ENCODE results near the gene CELF4. TPM values are rescaled to one million over a fixed set of nuclear protein-coding genes. Genes with fewer than 3 reads are reported as not detected.

The CELF4 gene
- total RNA-seq = 0.13 and 0.25 TPM in 2 replicates

DNA sequence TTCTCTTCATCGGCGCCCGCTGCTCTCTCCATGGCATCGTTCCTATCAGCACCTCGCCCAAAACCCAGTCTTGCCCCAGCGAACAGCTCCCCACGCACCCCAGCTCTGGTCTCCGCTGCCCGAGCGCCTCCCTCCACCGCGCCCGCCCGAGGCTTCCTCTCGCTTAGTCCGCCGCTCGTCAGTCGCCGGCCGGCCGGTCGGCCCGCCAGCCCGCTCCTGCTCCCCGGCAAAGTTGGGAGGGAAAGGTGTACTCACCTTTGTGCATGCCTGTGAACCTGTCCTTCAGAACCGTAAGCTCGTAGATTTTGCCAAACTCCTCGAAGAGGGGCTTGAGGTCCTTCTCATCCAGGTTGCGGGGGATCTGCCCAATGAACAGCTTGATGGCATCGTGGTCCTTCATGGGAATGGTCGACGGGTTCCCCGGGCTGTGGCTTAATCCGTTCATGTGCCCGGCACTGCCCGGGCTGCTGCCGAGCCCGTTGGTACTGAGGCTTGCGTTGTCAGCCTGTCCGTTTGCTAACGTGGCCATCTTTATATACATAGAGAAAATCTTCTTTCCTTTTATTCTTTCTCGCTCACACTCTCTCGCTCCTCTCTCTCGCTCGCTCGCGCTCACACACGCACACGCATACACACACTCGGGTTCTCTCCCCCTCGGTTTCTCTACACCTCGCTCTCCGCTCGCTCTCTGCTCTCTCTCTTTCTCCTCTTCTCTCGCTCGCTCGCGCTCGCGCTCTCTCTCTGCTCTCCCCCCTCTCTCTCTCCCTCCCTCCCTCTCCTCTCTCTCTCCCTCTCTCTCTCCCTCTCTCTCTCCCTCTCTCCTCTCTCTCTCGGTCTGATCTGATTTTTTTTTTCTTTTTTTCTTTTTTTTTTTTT lies at the start of gene CELF4:
TSS of gene CELF4 (minus strand) at position 698 of the 876 bp plus-strand sequence.
- peak in 1 of 2 donors; percentile 15 for DNase-seq (ENCODE audit: low read depth in 2 of 2)

DNA sequence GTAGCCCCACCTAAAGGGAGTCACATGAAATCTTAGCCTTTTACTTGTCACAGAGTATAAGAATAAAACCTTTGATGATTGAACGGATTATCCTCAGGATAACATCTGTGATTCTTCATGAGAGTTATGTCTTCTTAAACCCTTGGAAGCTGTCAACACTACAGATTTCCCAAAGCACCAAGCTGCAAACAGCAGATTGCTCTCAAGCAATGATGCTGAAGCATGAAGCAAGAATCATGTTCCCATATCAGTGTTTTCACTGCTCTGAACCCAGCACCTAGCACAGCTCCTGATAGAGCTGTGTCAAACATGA lies 47.6 kb upstream of the CELF4 start:
- DNase-seq (ENCODE audit: low read depth in 2 of 2) = no peak

DNA sequence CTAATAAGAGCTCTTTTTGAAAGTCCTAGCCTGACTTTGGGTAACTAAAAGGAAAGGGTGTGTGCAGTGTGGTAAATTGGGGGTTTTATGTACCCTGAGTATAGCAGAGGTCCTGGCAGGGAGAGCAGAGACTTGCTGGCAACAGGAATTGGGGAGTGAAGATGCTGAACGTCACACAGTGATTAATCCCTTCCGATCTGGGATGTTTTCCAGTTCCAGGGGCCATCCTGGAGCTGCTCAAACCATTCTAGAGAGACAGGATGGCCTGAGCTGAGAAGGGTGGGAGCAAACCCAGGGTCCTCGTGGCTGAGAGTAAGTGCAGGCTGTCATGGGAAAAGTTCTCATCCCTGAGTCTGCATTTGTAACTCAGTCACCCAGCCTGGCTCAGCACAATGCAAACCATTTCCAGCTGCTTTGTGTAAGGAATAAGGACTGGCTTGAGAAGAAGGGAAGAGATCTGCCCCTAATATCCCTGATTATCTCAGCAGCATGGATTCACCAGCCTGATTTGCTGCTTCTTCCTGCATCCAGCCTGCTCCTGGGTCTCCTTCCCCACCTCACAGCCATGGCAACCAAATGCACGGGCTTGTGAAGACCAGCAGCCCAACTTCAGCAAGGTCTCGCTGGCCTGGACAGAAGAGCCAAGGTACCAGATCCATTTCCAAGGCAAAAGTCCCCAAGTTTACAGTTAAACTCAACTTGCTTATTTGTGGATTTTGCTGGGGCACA lies 47.1 kb upstream of the CELF4 start:
- DNase-seq (ENCODE audit: low read depth in 2 of 2) = peak in 1 of 2 donors; percentile 14

DNA sequence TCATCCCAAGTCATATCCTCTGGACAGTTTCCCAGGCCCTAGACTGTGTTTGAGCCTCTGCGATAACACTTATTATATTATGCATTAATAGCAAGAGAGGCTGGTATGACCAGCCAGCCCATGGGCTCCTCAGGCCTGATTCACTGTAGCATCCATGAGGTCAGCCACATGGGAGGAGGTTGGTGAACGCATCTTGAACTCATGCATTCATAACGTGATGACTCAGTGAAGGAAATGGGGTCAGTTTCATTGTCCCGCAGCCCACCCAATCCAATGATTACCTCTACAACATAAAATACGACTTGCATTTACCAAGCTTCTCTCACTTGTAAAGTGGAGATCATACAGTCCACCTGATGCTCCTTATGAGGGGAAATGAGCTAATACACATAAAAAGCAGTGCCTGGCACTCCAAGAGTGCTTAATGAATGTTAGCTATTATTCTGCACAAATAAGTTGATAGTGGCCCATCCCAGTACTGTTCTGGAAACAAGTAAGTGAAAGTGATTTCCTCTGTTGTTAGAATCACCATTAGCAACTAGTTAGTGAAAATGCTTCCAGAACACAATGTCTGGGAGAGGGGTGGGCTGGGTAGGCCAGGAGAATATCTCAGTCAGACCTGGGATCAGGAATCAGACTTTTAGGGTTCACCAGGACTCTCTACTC lies 46.1 kb upstream of the CELF4 start:
- DNase-seq (ENCODE audit: low read depth in 2 of 2) = peak in 1 of 2 donors; percentile 18

DNA sequence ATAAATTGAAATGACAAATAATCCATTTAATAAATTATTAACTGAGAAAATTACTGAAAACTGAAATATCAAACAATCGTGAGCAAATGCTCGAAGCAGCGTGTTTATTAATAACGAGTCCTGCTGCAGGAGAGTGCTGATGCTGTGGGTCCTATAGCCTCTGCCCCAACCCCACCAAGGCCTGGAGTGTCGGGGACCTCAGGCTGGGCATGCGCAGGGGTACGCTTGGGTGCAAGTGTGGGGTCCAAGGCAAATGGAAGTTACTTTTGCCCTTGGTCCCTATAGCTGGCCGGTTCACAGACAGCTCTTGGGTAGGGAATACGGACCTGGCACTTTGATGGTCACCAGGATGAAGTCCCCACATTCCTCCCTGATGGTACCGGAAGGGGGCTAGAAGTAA lies 43.3 kb upstream of the CELF4 start:
- no peak for DNase-seq (ENCODE audit: low read depth in 2 of 2)

DNA sequence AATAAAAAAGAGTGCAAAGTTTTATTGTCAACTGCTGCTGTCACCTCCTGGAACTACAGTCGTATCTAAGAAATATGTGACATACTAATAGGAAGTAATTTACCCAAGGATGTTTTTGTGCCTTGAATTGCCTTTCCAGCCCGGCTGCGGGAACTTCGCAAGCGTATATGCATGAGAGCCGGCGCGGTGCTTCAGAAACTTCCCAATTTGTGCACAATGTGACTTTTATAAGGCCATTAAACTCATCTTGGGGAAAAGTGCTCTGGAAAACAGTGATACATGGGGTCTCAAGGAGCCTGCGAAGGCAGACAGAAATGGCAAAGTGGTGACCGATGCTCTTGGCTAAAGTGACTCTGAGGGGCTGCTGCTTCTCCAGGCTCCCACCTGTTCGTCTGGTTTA lies 41.7 kb upstream of the CELF4 start:
- no peak for DNase-seq (ENCODE audit: low read depth in 2 of 2)

DNA sequence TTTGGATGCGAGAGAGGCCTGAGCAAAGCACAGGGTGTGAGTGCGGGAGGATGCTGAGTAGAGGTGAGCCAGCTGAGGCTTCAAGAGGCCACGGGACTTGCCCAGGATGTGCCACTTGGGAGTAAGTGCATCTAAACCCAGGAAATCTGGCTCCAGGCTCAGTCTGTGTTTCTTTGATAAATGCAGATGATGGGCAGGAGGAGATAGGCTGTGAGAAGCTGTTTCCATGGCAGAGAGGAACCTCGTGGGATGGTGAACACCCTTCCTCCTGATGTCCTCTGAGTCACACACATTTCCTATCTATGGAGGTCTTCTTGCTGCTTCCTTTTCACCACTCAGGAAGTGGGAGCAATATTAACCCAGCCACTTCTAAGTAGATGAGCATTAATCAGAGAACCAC lies 38.4 kb upstream of the CELF4 start:
- DNase-seq (ENCODE audit: low read depth in 2 of 2) = peak in 1 of 2 donors; percentile 22

DNA sequence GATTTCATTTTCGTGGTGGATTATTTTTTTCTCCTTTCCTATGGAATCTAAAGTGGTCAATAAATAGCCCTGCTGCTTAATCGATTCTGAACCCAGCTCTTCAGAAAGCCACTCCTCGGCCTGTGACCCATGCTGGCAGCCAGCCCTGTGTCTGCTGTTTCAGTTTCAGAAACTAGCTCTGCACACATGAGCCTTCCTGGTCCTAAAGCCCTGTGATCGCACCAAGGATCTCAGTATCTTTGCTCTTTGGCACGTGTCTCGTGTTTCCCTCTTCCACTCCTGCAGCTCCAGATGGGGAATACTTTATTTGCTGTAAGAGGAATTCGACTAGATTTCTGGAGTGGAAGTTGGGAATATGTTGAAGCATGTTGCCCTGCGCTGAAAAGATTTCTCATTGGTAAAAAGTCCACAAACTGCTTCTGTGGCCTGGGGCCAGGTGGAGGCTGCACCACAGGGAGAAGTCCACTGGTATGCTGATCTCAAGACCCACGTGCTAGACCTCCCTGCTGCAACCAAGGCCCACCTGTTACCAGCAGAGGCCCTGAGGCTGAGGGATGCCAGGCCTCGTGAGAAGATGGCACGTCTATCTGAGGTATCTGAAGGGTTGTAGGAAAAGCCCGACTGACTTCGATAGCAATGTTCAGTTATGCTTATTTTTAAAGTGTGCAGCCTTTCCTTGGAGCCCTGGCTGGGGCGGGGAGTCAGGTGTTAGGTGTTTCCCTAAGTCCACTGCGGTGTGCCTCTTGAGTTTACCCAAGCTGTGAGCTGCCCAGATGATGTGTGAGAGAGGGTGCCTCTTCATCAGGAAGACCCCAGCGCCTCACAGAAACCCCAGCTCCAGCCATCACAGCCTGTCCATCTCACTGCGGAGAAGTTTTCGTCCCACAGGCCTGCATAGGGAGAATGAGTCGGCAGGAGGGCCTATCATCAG lies 33.6 kb upstream of the CELF4 start:
- no peak for DNase-seq (ENCODE audit: low read depth in 2 of 2)

DNA sequence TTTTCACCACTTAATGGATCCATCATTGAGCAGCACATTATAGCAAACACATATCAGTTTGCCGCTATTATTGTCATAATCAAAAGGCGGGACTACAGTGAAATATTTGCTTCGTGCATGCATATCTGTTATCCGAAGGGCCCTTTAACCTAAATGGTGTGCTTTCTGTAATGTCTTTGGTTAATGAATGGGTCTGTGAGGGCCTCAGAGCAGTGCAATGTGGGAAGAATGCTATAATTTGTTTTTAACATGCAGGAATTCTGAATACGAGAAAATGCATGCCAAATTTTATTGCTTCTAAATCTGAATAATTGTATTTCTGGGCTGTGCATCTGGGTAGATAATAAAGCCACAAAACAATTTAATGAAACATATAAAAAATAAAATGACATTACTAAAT lies 32.8 kb upstream of the CELF4 start:
- DNase-seq (ENCODE audit: low read depth in 2 of 2) = no peak

DNA sequence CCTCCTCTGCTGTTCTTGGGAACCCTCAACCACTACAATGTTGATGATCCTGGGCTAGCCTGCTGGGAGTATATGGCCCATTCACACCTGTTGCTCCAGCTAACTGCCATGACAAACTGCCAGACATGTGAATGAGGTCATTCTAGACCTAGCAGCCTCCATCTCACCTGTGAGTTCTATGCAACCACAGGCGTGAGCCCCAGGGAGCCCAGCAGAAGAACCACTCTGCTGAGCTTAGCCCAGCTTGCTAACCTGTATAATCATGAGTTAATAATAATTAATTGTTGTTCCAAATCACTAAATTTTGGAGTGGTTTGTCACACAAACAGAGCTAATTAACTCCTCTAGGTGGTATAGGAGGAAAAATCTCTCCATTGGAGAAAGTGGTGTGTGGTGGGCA lies 24.7 kb upstream of the CELF4 start:
- no peak for DNase-seq (ENCODE audit: low read depth in 2 of 2)

DNA sequence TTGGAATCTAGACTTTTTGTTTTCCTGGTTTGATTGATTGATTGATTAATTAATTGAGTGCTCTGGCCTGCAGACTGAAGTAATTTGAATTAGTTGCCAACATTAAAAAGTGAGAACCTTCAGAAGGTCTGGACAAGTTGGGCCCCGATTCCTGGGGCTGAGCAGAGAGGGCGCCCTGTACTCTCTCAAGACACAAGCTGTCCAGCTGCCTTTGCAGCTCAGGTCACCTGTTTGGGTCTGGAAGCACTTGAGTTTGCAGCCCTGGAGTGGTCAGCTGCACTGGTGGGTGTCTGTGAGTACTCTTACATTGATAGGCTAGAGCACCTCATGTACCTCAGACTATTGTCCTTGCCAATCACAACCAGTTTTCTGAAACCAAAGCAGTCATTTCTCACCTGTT lies 22.7 kb upstream of the CELF4 start:
- DNase-seq (ENCODE audit: low read depth in 2 of 2) = no peak

DNA sequence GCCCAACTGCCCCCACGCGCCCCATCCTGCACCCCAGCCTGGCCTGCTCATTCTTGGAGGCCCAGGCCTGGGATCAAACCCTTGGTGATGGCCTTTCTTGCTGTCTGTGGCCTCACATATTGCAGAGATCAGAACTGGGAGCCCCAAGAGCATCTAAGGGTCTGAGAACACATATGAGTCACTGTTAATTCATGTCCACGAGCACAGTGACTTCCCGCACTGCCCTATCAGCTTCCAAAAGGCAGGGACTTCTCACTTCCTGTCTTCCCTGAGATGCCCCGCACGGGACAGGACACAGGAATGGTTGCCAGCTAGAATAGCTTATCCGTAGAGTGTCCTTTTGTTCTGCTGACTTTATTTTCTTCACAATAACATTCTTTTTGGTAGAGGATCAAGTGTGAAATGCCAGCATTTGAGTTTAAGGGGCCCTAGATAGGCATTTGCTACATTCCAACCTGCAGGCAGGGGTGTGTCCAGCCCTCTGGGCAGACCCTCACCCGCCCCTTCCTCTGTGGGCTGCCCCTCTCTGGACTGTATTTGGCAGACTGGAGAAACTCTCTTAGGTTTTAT lies 21.1 kb upstream of the CELF4 start:
- DNase-seq (ENCODE audit: low read depth in 2 of 2) = no peak

DNA sequence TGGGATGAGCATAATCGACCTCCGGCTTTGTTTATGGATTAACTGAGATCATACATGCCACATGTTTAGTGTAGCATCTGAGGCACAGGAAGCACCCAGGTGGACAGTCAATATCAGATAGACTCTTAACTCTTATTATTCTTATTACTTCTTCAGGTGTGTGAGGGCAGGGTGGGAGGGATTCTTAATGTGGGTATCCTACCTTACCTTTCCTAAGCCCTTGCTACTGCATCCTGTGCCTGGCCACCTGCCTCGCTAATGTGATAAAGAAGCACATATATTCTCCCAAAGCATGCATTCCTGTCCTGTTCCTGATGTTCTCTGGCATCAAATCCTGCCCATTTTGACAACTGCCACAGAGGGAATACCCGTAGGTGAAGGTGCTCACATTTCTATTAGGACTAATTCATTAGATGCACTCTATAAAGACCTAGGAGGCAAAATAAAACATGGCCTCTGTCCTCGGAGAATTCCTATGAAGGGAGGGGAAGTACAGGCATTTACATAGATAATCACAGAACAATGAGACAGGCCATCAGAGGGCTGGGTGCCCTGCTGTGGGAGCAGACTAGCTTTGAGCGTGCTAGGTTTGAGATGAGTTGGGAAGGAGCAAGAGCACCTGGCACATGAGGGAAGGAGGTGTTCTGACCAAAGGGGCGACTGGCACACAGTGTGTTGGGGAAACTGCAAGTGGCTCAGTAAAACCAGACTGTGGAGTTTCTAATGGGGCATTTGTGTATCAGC lies 19.5 kb upstream of the CELF4 start:
- DNase-seq (ENCODE audit: low read depth in 2 of 2) = no peak

DNA sequence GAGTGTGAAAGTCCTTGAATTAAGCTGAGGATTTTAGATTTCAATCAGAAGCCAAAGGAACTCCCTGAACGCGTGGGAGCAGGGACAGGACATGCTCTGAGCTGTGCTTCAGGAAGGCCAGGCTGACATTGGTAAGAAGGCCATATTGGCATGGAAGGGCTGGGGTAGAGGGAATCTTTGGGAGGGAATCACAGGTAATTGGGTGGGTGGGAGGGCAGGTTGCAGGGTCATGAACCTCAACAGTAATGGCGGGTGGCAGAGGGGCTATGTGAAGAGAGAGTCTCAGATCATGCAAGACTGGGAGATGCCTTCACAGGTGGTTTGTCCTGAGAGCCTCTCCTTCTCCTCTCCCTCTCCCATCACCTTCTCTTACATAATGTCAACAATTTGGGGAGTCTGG lies 18.6 kb upstream of the CELF4 start:
- DNase-seq (ENCODE audit: low read depth in 2 of 2) = no peak

DNA sequence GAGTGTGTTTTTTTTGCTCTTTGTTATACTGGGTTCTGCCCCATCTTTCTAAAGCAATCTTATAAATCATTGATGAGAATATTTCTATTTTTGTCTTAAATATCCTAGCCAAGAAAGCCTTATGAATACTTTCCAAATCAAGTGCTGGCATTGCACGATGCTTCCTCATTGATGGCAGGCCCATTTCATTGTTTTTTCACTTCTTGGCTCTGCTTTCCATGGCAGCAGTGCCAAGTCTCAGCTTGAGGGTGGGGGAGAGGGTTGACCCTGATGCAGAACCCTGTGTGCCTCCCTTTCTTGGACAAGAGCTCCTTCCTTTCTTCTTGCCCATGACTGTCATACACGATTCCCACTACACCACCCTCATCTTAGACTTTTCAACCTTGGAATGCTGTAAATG lies 16.7 kb upstream of the CELF4 start:
- DNase-seq (ENCODE audit: low read depth in 2 of 2) = no peak

DNA sequence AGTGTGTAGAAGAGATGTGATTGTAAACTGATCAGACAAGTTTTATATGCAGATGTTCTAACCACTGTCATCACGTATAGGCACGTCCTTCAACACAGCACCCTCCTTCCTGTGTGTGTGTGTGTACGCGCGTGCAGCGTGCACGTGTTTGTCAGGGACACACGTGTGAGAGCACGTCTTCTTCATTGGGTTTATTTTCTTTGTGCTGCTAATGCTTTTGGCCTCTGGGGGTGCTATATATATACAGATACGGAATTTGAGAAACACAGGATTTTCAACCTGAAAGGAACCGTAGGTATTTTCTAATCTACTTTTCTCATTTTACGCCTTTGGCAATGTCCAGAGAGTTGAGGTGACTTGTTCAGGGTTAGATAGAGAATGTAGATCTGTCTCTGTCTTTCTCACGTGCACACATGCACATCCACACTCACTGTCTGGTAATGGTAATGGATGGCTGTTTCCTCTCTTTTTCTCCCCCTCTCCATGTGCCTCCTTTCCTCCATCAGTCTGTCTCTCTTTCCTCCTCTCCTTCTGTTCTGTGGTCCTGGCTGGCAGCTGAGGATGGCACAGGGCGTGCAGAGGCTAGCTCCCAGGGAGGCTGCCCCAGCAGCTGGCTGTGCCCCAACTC lies 13.4 kb upstream of the CELF4 start:
- DNase-seq (ENCODE audit: low read depth in 2 of 2) = peak in 1 of 2 donors; percentile 28

DNA sequence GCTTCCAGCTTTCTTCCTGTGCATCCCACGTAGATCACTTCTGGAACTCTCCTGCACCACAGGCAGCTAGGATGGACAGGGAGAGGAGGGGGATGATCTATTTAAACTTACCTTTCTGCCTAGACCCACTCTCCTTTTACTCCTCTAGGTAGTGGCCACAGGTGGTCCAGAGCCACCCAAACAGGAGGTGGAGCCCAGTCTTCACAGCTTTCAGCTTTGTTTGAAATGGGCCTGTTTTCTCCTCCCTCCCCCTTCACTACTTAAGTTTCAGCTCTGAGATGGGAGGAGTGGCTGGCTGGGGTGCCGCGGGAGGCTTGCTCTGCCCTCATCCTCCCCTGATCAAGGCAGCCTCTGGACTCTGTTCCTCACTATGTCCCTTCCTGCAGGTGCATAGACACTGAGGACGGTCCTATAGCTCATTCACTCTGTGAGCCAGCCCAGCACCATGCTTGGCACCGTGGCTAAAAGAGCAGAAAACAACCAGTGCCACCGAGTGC lies 12.6 kb upstream of the CELF4 start:
- no peak for DNase-seq (ENCODE audit: low read depth in 2 of 2)

DNA sequence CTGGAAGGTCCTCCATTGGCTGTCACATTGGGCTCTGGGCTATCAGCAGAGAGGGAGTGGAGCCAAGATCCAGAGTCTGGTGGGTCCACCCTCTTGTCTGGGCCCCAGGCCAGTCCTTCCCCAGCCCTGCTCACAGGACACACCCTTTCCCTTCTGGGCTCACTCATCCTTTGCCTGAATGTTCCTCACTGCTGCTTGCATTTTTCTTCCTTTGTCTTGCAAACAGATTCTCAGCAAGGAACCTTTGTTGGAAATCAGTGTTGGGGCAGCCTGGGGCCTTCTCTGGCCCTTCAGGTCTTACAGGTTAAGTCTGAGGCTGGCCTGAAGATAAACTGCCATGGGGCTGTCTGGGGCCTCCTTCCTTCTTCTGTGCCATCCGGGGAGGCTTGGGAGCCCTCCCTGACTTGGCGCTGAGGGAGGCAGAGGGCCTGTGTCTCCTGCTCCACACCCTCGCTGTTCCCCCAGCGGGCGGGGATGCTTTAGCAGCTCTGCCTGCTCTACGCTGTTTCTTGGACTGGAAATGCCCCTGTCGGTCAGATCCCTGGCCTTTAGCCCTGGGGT lies 11.5 kb upstream of the CELF4 start:
- no peak for DNase-seq (ENCODE audit: low read depth in 2 of 2)

DNA sequence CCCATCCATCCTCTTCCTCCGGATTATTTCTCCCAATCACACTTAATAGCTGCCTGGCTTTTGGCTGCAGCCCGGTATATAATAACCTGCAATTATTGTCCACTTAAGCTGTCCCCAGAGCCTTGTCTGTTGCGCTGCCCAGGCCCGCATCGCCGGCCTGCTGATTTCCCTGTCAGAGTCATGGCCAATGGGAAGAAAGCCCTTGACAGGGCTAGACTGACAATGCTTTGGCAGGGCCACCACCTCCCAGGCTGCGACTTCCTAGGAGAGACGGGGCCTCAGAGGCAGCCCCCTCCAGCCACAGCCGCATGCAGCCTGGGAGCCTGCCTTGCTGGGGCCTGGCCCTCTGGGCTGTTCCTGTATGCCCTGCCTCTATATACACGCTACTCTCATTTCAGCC lies 10.0 kb upstream of the CELF4 start:
- DNase-seq (ENCODE audit: low read depth in 2 of 2) = no peak

Data from dermis microvascular lymphatic vessel endothelial cell (primary cell).